ENCODE results near the gene PTPRE. TPM values are rescaled to one million over a fixed set of nuclear protein-coding genes. Genes with fewer than 3 reads are reported as not detected.

The PTPRE gene
- total RNA-seq, 1 experiment from 2014 or later = 1.5 TPM

GRCh38 chr10:128069351-128070051, 162.6 kb downstream of the PTPRE start:
- no peak overlapping the region for H3K4me3 ChIP-seq
- H3K9me3 ChIP-seq (replicated peaks) = no peaks in the 10 kb centered on the region; the same call in 1 of the 2 replicates
- no peaks in the 10 kb centered on the region for H3K27me3 ChIP-seq (replicated peaks)
- H3K36me3 ChIP-seq = no peaks in the 10 kb centered on the region
- DNase-seq (ENCODE audit: low read depth in 1 of 2, low spot score in 2 of 2) = peak; percentile 52 to 71
- H3K27ac ChIP-seq = no peak overlapping the region
- H3K4me1 ChIP-seq (replicated peaks) = peaks cover under 1% of the 10 kb centered on the region; the same call in 1 of the 2 replicates

- DNase-seq (ENCODE audit: low read depth in 1 of 2, low spot score in 2 of 2) = no peak
- no peaks in the 10 kb centered on the region for H3K4me1 ChIP-seq (replicated peaks)
Observed at GRCh38 chr10:128070161-128070560, 163.3 kb downstream of the PTPRE start.

DNA sequence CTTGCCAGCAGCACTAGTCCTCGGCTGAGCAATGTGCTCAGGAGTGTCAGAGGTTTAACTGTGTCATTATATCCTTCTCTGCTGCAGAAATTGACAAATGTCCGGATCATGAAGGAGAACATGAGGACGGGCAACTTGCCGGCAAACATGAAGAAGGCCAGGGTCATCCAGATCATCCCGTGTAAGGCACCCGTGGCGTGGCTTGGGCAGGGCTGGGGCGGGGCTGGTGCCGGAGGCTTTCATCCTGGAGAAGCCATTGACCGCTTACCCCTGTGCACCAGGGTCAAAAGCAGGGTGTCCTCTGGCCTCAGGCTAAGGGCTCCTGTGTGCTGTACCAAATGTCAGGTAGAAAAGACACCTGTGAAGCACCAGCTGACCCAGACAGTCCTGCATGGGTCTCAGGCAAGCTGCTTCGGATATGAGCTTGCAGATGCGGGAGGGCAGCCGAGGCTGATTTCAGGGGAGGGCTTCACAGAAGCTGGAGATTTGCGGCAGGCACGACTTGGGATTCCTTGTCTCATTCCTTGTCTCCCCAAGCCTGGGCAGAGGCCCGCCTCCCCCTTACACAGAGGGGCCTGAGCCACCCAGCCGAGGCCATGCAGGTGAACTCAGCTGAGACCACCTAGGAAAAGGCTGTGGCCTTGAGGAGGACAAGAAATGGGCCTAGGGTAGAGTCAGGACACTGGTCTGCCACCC, 164.0 kb downstream of the PTPRE start:
- H3K4me3 ChIP-seq = no peak overlapping the region
- H3K27me3 ChIP-seq (replicated peaks) = no peaks in the 10 kb centered on the region
- H3K9me3 ChIP-seq (replicated peaks) = no peaks in the 10 kb centered on the region; the same call in 1 of the 2 replicates
- H3K36me3 ChIP-seq = no peaks in the 10 kb centered on the region
- H3K4me1 ChIP-seq (replicated peaks) = no peaks in the 10 kb centered on the region
- DNase-seq (ENCODE audit: low read depth in 1 of 2, low spot score in 2 of 2) = no peak
- H3K27ac ChIP-seq = no peak overlapping the region

More at GRCh38 chr10:128070161-128070560, 163.3 kb downstream of the PTPRE start:
- no peak overlapping the region for H3K27ac ChIP-seq
- H3K9me3 ChIP-seq (replicated peaks) = no peaks in the 10 kb centered on the region; the same call in 1 of the 2 replicates
- no peaks in the 10 kb centered on the region for H3K36me3 ChIP-seq
- H3K4me3 ChIP-seq = no peak overlapping the region
- H3K27me3 ChIP-seq (replicated peaks) = no peaks in the 10 kb centered on the region

- DNase-seq (ENCODE audit: low read depth in 1 of 2, low spot score in 2 of 2) = no peak
- Histone ChIP-seq H3K9me3 (replicated peaks) (no peaks in the 10 kb centered on the region; the same call in 1 of the 2 replicates), H3K4me1 (replicated peaks) (no peaks in the 10 kb centered on the region), H3K4me3 (no peak overlapping the region), H3K36me3 (no peaks in the 10 kb centered on the region), H3K27me3 (replicated peaks) (no peaks in the 10 kb centered on the region), H3K27ac (no peak overlapping the region)
Observed at GRCh38 chr10:128071417-128071782, 164.5 kb downstream of the PTPRE start.

- Histone ChIP-seq H3K27me3 (replicated peaks) (no peaks in the 10 kb centered on the region), H3K4me1 (replicated peaks) (no peaks in the 10 kb centered on the region), H3K27ac (no peak overlapping the region), H3K36me3 (no peaks in the 10 kb centered on the region), H3K9me3 (replicated peaks) (no peaks in the 10 kb centered on the region; the same call in 1 of the 2 replicates), H3K4me3 (no peak overlapping the region)
- no peak for DNase-seq (ENCODE audit: low read depth in 1 of 2, low spot score in 2 of 2)
Observed at GRCh38 chr10:128072046-128072445, 165.1 kb downstream of the PTPRE start.

- Histone ChIP-seq H3K36me3 (no peaks in the 10 kb centered on the region), H3K27ac (no peak overlapping the region), H3K27me3 (replicated peaks) (no peaks in the 10 kb centered on the region), H3K4me3 (no peak overlapping the region), H3K4me1 (replicated peaks) (no peaks in the 10 kb centered on the region), H3K9me3 (replicated peaks) (no peaks in the 10 kb centered on the region; the same call in 1 of the 2 replicates)
- no peak for DNase-seq (ENCODE audit: low read depth in 1 of 2, low spot score in 2 of 2)
Observed at GRCh38 chr10:128072941-128073645, 166.2 kb downstream of the PTPRE start.

GRCh38 chr10:128073890-128074289, 167.0 kb downstream of the PTPRE start:
- Histone ChIP-seq H3K4me1 (replicated peaks) (no peaks in the 10 kb centered on the region), H3K9me3 (replicated peaks) (no peaks in the 10 kb centered on the region; the same call in 1 of the 2 replicates), H3K27ac (no peak overlapping the region), H3K36me3 (no peaks in the 10 kb centered on the region), H3K4me3 (no peak overlapping the region), H3K27me3 (replicated peaks) (no peaks in the 10 kb centered on the region)
- no peak for DNase-seq (ENCODE audit: low read depth in 1 of 2, low spot score in 2 of 2)

- no peaks in the 10 kb centered on the region for H3K4me1 ChIP-seq (replicated peaks)
- H3K4me3 ChIP-seq = no peak overlapping the region
- H3K36me3 ChIP-seq = no peaks in the 10 kb centered on the region
- H3K27me3 ChIP-seq (replicated peaks) = no peaks in the 10 kb centered on the region
- no peaks in the 10 kb centered on the region; the same call in 1 of the 2 replicates for H3K9me3 ChIP-seq (replicated peaks)
- no peak overlapping the region for H3K27ac ChIP-seq
- no peak for DNase-seq (ENCODE audit: low read depth in 1 of 2, low spot score in 2 of 2)
Observed at GRCh38 chr10:128074589-128074988, 167.7 kb downstream of the PTPRE start.

- H3K27ac ChIP-seq = no peak overlapping the region
- H3K4me3 ChIP-seq = no peak overlapping the region
- H3K4me1 ChIP-seq (replicated peaks) = no peaks in the 10 kb centered on the region
- H3K27me3 ChIP-seq (replicated peaks) = no peaks in the 10 kb centered on the region
- no peaks in the 10 kb centered on the region; the same call in 1 of the 2 replicates for H3K9me3 ChIP-seq (replicated peaks)
- DNase-seq (ENCODE audit: low read depth in 1 of 2, low spot score in 2 of 2) = peak in 1 of 2 experiments; percentile 40
- H3K36me3 ChIP-seq = no peaks in the 10 kb centered on the region
Observed at GRCh38 chr10:128077155-128077875, 170.4 kb downstream of the PTPRE start.

DNA sequence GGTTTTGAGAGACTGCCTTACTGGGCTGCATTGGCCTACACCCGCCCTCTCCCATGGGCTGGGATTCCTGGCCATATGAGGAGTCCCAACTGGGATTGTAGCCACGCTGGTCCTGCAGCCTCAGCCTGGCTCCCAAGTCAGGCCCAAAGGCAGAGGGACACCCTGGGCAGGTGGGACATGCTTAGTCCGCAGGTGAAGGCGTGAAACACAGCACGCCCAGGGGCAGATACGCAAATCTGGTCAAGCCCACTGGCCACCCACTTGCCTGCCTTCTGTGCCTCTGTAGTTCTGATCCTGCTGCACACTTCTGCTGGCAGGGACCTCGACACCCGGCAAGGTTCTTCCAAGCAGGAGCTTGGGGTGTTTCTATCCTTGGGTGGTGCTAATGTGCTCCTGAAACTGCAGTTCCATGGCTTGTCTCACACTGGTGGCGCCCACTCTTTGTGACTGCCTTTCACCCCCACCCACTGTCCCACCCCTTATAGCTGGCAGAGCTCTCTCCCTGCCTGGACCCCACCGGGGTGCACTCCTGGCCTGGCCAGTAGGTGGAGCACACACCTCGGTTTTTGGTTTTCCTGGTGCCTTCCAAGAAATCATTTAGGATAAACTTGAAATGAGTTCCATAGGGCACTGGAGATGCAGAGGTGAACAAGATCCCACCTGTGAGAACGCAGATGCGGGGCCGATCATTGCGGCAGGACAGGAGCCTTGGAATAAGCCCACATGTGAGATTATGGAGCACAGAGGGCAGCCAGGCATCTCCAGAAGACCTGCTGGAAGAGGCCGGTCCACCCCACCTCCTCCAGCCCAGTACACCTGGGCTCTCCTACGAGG, 171.4 kb downstream of the PTPRE start:
- no peaks in the 10 kb centered on the region for H3K4me1 ChIP-seq (replicated peaks)
- no peaks in the 10 kb centered on the region for H3K27me3 ChIP-seq (replicated peaks)
- no peaks in the 10 kb centered on the region for H3K36me3 ChIP-seq
- H3K9me3 ChIP-seq (replicated peaks) = no peaks in the 10 kb centered on the region
- H3K4me3 ChIP-seq = no peak overlapping the region
- no peak overlapping the region for H3K27ac ChIP-seq
- DNase-seq (ENCODE audit: low read depth in 1 of 2, low spot score in 2 of 2) = peak; percentile 22 to 53

DNA sequence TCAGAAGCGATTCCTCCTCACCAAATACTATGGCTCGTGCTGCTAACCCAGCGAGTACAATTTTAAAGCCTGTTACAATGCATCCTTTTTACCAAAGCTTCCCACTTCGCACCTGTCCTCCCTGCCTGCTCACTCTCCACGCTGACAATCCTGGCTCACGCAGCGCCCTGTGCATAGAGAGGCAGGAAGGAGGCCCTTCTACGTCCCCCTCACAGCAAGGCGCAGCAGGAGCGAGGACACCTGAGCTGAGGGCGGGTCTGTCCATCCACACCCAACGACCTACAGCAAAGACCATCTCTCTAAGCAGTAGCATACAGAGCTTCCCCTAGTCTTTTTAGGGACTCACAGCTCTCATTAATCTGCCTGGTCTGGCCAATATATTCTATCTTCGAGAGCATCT, 173.3 kb downstream of the PTPRE start:
- no peaks in the 10 kb centered on the region for H3K36me3 ChIP-seq
- peak in 1 of 2 experiments; percentile 30 for DNase-seq (ENCODE audit: low read depth in 1 of 2, low spot score in 2 of 2)
- H3K9me3 ChIP-seq (replicated peaks) = no peaks in the 10 kb centered on the region
- H3K27ac ChIP-seq = no peak overlapping the region
- no peak overlapping the region for H3K4me3 ChIP-seq
- H3K27me3 ChIP-seq (replicated peaks) = no peaks in the 10 kb centered on the region
- no peaks in the 10 kb centered on the region for H3K4me1 ChIP-seq (replicated peaks)

DNA sequence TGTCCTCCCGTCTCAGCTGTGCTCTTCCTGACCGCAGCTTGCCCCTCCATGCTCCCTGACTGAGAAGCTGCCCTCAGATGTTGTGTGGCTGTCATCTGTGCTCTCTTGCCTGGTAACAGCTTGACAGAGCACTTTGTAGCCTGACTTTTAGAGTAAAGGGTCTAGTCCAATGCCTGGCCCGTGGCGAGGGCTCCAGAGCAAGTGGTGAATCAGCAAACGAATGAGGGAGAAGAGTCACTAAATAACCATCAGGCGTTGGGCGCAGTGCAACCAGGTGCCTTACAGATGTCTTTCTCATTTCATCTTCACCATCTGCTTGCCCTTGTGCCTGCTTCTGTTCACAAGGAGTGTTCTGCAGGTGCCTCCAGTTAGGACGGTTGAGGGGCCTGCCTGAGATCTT, 173.7 kb downstream of the PTPRE start:
- no peaks in the 10 kb centered on the region for H3K36me3 ChIP-seq

GRCh38 chr10:128081222-128081621, 174.3 kb downstream of the PTPRE start:
- Histone ChIP-seq H3K4me1 (replicated peaks) (no peaks in the 10 kb centered on the region), H3K36me3 (no peaks in the 10 kb centered on the region), H3K4me3 (no peak overlapping the region), H3K9me3 (replicated peaks) (no peaks in the 10 kb centered on the region), H3K27me3 (replicated peaks) (no peaks in the 10 kb centered on the region), H3K27ac (no peak overlapping the region)
- no peak for DNase-seq (ENCODE audit: low read depth in 1 of 2, low spot score in 2 of 2)

More for the DNA sequence above, 173.7 kb downstream of the PTPRE start:
- Histone ChIP-seq H3K4me3 (no peak overlapping the region), H3K27me3 (replicated peaks) (no peaks in the 10 kb centered on the region), H3K4me1 (replicated peaks) (no peaks in the 10 kb centered on the region), H3K9me3 (replicated peaks) (no peaks in the 10 kb centered on the region), H3K27ac (no peak overlapping the region)
- peak in 1 of 2 experiments; percentile 16 for DNase-seq (ENCODE audit: low read depth in 1 of 2, low spot score in 2 of 2)
